Measurements from ENCODE around the gene PARD3. TPM values are rescaled to one million over a fixed set of nuclear protein-coding genes. Genes with fewer than 3 reads are reported as not detected.

Gene PARD3
- total RNA-seq, 1 experiment from 2014 or later, result 154 TPM

DNA sequence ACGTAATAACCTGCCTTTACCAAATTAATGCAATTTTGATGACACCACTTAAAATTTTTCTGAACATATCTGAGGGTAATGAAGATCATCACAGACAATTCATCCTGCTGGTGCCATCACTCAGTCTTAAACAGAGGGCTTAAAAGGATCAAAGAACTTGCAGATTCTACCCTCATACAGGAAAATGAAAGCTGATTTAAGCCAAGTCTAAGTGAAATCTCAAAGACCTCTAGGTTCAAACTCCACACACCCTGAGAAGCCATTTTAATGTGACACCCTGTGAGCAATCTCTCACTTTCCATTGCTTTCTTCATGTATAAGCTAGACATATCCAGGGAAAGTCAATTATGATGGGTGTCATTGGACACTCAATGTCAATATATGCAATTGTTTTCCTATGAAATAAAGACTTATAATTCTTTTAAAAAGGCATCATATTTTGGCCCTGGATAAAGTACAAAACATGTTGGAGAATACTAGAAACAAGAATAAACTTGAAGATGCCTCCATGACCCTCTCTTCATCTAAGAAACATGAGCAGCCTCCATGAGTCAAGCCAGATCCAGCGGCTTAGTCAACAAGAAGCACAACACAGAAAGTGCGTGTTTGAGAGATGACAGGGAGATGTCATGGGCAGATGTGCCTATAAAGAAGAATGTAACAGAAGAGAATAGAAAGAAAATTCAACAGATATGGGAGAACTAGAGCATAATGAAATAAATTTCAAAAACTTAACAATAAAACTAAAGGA, 291.9 kb downstream of the PARD3 start:
- Histone ChIP-seq H3K27me3 (ENCODE audit: low read length) (no peaks in the 10 kb centered on the region), H3K4me3 (ENCODE audit: low read length) (no peak overlapping the region), H3K9ac (ENCODE audit: low read length) (no peak overlapping the region), H3K27ac (ENCODE audit: low read length) (peak overlapping the region; percentile 1), H2AFZ (ENCODE audit: low read length) (no peak overlapping the region), H3K4me1 (ENCODE audit: insufficient read depth, low read length) (peaks cover 83% of the 10 kb centered on the region), H3F3A (ENCODE audit: low read length, unreplicated experiment) (peaks cover 21% of the 10 kb centered on the region), H3K79me2 (ENCODE audit: low read length) (peaks cover 69% of the 10 kb centered on the region), H3K4me2 (ENCODE audit: low read length) (peak overlapping the region; percentile 17), H4K20me1 (ENCODE audit: low read length) (no peaks in the 10 kb centered on the region), H3K36me3 (ENCODE audit: low read depth, low read length) (no peaks in the 10 kb centered on the region), H3K9me3 (ENCODE audit: low read length) (no peaks in the 10 kb centered on the region), H3K9me2 (replicated peaks; ENCODE audit: low read length) (no peaks in the 10 kb centered on the region)
- no TSS peak for BruUV-seq (replicated peaks)
- TF ChIP-seq, protein P1, sequence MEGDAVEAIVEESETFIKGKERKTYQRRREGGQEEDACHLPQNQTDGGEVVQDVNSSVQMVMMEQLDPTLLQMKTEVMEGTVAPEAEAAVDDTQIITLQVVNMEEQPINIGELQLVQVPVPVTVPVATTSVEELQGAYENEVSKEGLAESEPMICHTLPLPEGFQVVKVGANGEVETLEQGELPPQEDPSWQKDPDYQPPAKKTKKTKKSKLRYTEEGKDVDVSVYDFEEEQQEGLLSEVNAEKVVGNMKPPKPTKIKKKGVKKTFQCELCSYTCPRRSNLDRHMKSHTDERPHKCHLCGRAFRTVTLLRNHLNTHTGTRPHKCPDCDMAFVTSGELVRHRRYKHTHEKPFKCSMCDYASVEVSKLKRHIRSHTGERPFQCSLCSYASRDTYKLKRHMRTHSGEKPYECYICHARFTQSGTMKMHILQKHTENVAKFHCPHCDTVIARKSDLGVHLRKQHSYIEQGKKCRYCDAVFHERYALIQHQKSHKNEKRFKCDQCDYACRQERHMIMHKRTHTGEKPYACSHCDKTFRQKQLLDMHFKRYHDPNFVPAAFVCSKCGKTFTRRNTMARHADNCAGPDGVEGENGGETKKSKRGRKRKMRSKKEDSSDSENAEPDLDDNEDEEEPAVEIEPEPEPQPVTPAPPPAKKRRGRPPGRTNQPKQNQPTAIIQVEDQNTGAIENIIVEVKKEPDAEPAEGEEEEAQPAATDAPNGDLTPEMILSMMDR (conservative IDR thresholded peaks at IDR 0.05; ENCODE audit: low read depth, low read length), result no peak
- TF ChIP-seq EZH2phosphoT487 (IDR thresholded peaks at IDR 0.05; ENCODE audit: borderline replicate concordance, low read length) (no peak), EZH2 (IDR thresholded peaks at IDR 0.05; ENCODE audit: low read length, unreplicated experiment) (no peak)
- intact Hi-C loops (cut with micrococcal nuclease), result loop anchor here (10.0 kb wide), 1 partner anchor 398 kb away; no protein-coding TSS in a partner anchor
- ChIA-PET CTCF (interaction anchor here (0.6 to 3.3 kb wide), 5 partner anchors 51 to 293 kb away, joined by 3 to 13 read pairs (median 3); no protein-coding TSS in a partner anchor), POLR2A (ENCODE audit: unreplicated experiment) (no interaction called here)
- DNase-seq (peak; percentile 69), ATAC-seq (no peak)

DNA sequence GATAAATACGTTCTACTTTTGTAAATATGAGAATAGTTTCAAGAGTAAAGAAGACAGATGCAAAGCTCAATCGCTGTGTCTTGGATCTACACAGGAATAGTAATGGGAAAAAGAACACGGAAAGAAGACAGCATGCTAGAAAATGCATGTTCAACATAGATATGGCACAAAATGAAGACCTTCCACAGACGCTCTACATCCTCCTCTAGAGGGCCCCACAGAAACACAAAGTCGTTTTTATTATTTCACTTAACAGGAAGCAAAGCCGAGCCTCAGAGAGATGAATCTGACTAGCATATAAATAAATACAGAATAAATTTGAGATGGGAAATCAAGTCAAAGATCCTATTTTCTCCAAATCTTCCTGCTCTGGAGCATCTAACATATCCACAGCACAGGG, 292.6 kb downstream of the PARD3 start:
- intact Hi-C loops (cut with micrococcal nuclease), result loop anchor here (1.0 to 10.0 kb wide), 2 partner anchors 116 to 398 kb away; no protein-coding TSS in a partner anchor
- POLR2A ChIA-PET (ENCODE audit: unreplicated experiment), result no interaction called here
- BruUV-seq (replicated peaks), result no TSS peak
- DNase-seq, result peak; percentile 92
- peaks cover 77% of the 10 kb centered on the region for H3K4me1 ChIP-seq (ENCODE audit: insufficient read depth, low read length)
- H4K20me1 ChIP-seq (ENCODE audit: low read length), result no peaks in the 10 kb centered on the region
- peaks cover 15% of the 10 kb centered on the region for H3F3A ChIP-seq (ENCODE audit: low read length, unreplicated experiment)
- no peaks in the 10 kb centered on the region for H3K36me3 ChIP-seq (ENCODE audit: low read depth, low read length)
- peak overlapping the region; percentile 84 for H3K27ac ChIP-seq (ENCODE audit: low read length)
- peak overlapping the region; percentile 1; the same call in 1 of the 2 replicates for H3K9ac ChIP-seq (ENCODE audit: low read length)
- H3K4me3 ChIP-seq (ENCODE audit: low read length), result no peak overlapping the region
- CTCF ChIA-PET, result interaction anchor here (0.6 to 3.3 kb wide), 8 partner anchors 51 to 1389 kb away, joined by 3 to 13 read pairs (median 4); no protein-coding TSS in a partner anchor
- TF ChIP-seq EZH2 (IDR thresholded peaks at IDR 0.05; ENCODE audit: low read length, unreplicated experiment), result no peak
- TF ChIP-seq, protein P1 (conservative IDR thresholded peaks at IDR 0.05; ENCODE audit: low read depth, low read length), result peak; percentile 99
- no peaks in the 10 kb centered on the region for H3K9me2 ChIP-seq (replicated peaks; ENCODE audit: low read length)
- H3K4me2 ChIP-seq (ENCODE audit: low read length), result peak overlapping the region; percentile 17
- H3K9me3 ChIP-seq (ENCODE audit: low read length), result no peaks in the 10 kb centered on the region
- H3K79me2 ChIP-seq (ENCODE audit: low read length), result peaks cover 67% of the 10 kb centered on the region
- H3K27me3 ChIP-seq (ENCODE audit: low read length), result no peaks in the 10 kb centered on the region
- ATAC-seq, result no peak
- H2AFZ ChIP-seq (ENCODE audit: low read length), result no peak overlapping the region
